CD4-positive, alpha-beta T cell treated with Interleukin-1 beta for 1 hour (primary cell): ENCODE results near the gene CSF2RB.
A peak's percentile ranks its signal among the peaks of the same experiment; 100 is the strongest.
"Not testable (repeated sequence)": the region's sequence is repeated elsewhere in the genome, so short reads cannot be mapped to it uniquely, and the experiment has no call there.

Experiments used
- DNase-seq, 2 donors: peaks; one replicate each; pipeline ENCODE4 v3.0.0-alpha.2; 2020 to 2022

Gene CSF2RB

DNA sequence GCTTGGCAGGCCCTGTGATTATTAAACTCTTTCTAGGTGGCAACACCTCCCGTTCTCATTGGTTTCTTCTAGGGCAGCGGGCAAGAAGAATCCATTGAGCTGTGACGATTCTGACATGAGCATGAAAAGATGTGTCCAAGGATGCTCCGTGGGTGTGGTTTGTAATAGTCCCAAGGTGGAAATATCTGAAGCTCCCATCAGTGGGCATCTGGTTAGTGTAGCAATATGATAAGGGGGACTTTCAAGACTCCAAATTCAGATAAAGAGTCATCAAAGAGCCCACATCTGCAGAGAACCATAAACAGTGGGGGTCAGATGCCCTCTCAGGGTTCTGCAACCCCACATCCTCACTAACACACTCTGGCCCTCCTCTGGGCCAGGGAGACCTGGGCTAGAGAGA is 63.2 kb downstream of the CSF2RB start:
- no peak for DNase-seq

- peak; percentile 81 to 86 for DNase-seq
Measured at GRCh38 chr22:36977401-36977861, 64.0 kb downstream of the CSF2RB start.

GRCh38 chr22:36977947-36978660 is 64.7 kb downstream of the CSF2RB start:
- DNase-seq = peak; percentile 89

- no peak for DNase-seq
Measured at GRCh38 chr22:36979016-36979910, 65.8 kb downstream of the CSF2RB start.

- no peak for DNase-seq
Measured at GRCh38 chr22:36981247-36981775, 67.9 kb downstream of the CSF2RB start.

- DNase-seq = no peak
Measured at GRCh38 chr22:36982136-36982535, 68.7 kb downstream of the CSF2RB start.

GRCh38 chr22:36985211-36985889 is 71.9 kb downstream of the CSF2RB start:
- DNase-seq = no peak

DNA sequence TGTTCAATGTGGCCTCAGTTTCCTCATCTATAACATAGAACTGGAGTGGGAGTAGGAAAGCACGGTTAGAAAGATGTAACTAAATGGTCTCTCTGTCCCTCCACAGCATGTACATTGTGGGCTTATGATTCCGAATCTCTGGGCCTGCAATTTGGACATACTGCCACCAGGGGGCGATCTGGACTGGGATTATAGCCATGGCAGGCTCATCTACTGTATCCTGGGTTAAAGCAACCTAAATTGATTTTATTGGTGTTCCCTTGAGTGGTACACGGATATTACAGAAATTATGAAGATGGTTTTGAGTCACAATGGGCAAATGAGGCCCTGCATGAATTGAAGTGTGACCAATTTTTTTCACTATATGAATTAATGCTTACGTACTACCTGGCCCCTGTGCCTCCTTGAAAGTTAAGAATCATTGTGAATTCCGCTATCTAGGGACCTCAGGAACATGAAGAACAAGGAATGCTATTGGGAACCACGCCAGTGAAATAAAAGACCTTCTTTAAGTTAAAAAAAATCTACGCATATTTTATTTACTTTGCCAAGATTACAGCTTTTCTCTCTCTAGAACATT is 72.9 kb downstream of the CSF2RB start:
- DNase-seq = peak in 1 of 2 donors; percentile 34

DNA sequence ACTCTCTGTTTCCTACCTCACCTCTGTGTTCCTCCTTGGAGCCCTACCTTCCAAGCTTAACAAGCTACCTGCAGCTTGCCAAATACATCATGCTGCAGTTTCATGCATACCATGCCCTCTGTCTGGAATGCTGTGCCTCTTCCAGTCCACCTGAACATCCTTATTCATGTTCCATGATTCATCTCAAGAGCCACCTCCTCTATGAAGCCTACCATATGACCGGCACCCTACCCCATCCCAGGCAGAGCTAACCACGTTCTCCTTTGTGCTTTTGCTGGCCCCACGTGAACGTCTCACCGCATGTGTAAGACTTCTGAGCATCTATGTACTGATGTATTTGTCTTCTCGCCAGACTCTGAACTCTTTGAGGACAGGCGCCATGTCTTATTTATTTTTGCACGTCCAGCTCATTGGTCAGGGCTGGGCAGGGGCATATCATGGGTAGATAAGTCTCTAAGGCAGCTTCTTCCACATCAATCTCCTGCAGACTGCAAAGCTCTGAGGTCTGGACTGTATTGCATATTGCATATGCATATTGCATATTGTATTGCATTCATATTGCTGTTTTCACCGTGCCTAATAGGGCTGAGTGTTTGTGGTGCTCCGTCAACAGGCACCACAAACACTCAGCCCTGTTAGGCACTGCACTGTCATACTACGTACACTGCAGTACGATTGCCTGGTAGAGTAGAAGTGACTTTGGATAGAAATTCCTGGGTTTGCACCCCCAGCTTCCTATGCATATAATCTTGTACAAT is 74.8 kb downstream of the CSF2RB start:
- no peak for DNase-seq

DNA sequence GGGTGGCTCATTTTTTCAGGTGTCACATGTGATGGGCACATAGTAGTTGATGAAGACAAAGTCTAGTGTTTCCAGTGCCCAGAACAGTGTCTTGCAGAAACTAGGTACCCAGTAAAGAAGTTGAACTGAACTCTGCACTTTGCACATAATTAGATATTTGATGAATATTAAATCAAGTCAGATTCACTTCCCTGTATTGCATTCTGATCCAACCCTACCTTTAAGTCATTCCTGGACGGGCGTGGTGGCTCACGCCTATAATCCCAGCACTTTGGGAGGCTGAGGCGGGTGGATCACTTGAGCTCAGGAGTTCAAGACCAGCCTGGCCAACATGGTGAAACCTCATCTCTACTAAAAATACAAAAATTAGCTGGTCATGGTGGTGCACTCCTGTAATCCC is 75.6 kb downstream of the CSF2RB start:
- not testable (repeated sequence) for DNase-seq
